GM13976 (cell line): ENCODE measurements around the gene VEPH1.

ENCODE experiments used
- DNase-seq: peaks from one replicate; pipeline ENCODE4 v3.0.0; 2012; ENCODE audit warnings: low spot score
- in situ Hi-C: fragments of 300-500 bp; cut with MboI; formaldehyde crosslinking; loops from one replicate; pipeline ENCODE4 v1.12.0; 2022; ENCODE audit warnings: low sequenced_read_pairs, mixed read lengths, inconsistent platforms; ENCODE audit not compliant: unreplicated experiment
- TF ChIP-seq, protein P1 (sequence below): IDR thresholded peaks from 2 replicates; pipeline ENCODE4 v1.5.1; 2012; ENCODE audit warnings: borderline replicate concordance, mild to moderate bottlenecking; ENCODE audit not compliant: insufficient read depth; ENCODE audit errors: extremely low read depth, missing control alignments, control extremely low read depth

Gene VEPH1

GRCh38 chr3:157406394-157406793 is 96.8 kb downstream of the VEPH1 start:
- TF ChIP-seq, protein P1, sequence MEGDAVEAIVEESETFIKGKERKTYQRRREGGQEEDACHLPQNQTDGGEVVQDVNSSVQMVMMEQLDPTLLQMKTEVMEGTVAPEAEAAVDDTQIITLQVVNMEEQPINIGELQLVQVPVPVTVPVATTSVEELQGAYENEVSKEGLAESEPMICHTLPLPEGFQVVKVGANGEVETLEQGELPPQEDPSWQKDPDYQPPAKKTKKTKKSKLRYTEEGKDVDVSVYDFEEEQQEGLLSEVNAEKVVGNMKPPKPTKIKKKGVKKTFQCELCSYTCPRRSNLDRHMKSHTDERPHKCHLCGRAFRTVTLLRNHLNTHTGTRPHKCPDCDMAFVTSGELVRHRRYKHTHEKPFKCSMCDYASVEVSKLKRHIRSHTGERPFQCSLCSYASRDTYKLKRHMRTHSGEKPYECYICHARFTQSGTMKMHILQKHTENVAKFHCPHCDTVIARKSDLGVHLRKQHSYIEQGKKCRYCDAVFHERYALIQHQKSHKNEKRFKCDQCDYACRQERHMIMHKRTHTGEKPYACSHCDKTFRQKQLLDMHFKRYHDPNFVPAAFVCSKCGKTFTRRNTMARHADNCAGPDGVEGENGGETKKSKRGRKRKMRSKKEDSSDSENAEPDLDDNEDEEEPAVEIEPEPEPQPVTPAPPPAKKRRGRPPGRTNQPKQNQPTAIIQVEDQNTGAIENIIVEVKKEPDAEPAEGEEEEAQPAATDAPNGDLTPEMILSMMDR = no peak
- DNase-seq = no peak
- in situ Hi-C loops = no loop called here

DNA sequence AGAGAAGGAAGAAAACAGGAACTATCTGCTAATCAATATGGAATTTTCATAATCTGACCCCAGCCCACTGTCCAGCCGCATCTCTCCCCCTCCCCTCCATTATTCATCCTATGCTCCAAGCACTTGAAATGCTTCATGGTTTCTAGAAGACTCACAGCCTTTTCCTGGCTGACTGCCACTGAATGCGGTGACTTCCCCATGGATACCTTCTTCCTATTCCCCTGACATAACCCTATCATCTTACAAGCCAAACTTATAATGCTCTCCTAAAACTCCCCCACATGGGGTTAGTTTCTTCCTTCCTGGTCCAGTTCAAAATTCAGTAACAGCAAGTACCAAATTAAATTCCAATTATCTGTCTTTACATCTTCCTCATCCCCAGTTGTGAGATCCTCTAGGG is 97.8 kb downstream of the VEPH1 start:
- in situ Hi-C loops = no loop called here
- no peak for DNase-seq
- TF ChIP-seq, protein P1 = no peak

GRCh38 chr3:157404381-157404780 is 98.8 kb downstream of the VEPH1 start:
- in situ Hi-C loops = no loop called here
- no peak for DNase-seq
- TF ChIP-seq, protein P1 = no peak

DNA sequence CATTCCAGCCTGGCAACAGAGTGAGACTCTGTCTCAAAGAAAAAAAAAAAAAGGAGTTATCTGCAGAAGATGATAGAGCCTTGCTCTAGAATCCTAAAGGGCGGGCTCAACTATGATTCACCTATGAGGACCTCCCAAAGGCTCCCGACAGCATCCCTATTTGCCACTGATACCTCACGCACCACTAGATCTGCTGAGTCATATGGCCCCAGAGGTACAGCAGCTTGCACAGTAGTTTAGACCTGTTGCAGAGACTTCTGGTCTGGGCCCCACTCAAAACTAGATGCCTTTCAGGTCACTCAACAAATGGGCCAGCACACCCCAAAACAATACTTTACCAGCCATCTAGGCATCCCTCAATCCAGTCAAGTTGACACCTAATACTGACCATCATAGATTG is 104.6 kb downstream of the VEPH1 start:
- DNase-seq = no peak
- TF ChIP-seq, protein P1 = no peak
- in situ Hi-C loops = no loop called here

DNA sequence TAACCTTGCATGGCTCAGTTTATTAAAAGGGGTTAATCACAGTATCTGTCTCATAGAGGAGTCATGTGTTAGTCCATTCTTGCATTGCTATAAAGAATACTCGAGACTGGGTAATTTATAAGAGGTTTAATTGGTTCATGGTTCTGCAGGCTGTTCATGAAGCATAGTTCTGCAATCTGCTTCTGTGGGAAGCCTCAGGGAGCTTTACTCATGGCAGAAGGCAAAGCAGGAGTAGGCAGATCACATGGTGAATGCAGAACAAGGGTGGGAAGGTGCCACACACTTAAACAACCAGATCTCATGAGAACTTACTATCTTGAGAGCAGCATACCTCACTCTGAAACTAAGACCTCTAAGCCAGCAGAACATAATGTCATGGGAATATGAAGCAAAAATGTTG is 108.8 kb downstream of the VEPH1 start:
- in situ Hi-C loops = no loop called here
- TF ChIP-seq, protein P1 = no peak
- DNase-seq = no peak

GRCh38 chr3:157393113-157393512 is 110.1 kb downstream of the VEPH1 start:
- in situ Hi-C loops = no loop called here
- TF ChIP-seq, protein P1 = no peak
- DNase-seq = no peak

DNA sequence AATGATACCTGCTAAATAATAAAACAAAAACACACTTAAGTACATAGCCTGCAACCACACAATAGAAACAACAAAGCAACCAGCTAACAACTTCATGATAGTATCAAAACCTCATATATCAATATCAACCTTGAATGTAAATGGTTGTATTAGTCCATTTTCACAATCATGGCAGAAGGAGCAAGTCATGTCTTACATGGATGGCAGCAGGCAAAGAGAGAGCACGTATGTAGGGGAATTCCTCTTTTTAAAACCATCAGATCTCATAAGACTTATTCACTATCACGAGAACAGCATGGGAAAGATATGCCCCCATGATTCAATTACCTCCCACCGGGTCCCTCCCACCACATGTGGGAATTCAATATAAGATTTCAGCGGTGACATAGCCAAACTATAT is 111.1 kb downstream of the VEPH1 start:
- DNase-seq = no peak
- TF ChIP-seq, protein P1 = no peak
- in situ Hi-C loops = no loop called here
